BLaER1 (cell line): Measurements from ENCODE around the gene SPRED3.

ENCODE experiments used
- H3K27ac ChIP-seq: shearing (Covaris generic); formaldehyde crosslinking; 2 replicates; pipeline ENCODE4 v1.8.1; 2022
- H3K27me3 ChIP-seq: shearing (Covaris generic); formaldehyde crosslinking; 2 replicates; pipeline ENCODE4 v1.8.1; 2022
- H3K36me3 ChIP-seq: shearing (Covaris generic); formaldehyde crosslinking; 2 replicates; pipeline ENCODE4 v1.8.1; 2022
- H3K4me1 ChIP-seq: shearing (Covaris generic); formaldehyde crosslinking; 2 replicates; pipeline ENCODE4 v1.8.1; 2022
- H3K4me2 ChIP-seq: shearing (Covaris generic); formaldehyde crosslinking; 2 replicates; pipeline ENCODE4 v1.8.1; 2022
- H3K4me3 ChIP-seq: shearing (Covaris generic); formaldehyde crosslinking; 2 replicates; pipeline ENCODE4 v1.8.1; 2022
- H3K9ac ChIP-seq: shearing (Covaris generic); formaldehyde crosslinking; 2 replicates; pipeline ENCODE4 v1.8.1; 2022
- H3K9me3 ChIP-seq: shearing (Covaris generic); formaldehyde crosslinking; 2 replicates; pipeline ENCODE4 v1.8.1; 2022
- H4K20me1 ChIP-seq: shearing (Covaris generic); formaldehyde crosslinking; 2 replicates; pipeline ENCODE4 v1.8.1; 2022
- Cebpa-rat ChIP-seq: shearing (Covaris generic); IDR thresholded peaks from 2 replicates; pipeline ENCODE4 v1.8.1; 2022

The SPRED3 gene

DNA sequence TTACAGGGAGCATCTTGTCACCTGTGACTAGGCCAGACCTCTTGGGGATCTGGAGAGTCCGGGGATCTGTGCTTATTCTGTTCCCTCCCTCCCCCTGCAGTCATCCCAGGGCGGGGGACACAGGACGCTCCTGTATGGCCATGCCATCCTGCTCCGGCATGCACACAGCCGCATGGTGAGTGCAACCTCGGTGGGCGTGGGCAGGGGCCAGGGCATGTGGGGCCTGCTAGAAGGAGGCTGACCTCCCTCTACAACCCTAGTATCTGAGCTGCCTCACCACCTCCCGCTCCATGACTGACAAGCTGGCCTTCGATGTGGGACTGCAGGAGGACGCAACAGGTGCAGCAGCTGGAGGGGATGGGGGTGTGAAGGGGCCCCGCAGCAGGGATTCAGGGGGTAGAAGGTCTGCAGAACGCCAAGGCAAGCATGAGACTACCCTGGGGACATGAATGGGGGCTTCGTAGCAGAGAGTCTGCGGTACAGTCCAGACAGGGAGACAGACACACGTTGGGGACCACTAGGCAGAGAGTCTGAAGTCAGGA lies 55.0 kb downstream of the SPRED3 start:
- H3K36me3 ChIP-seq: no peaks in the 10 kb centered on the region
- H4K20me1 ChIP-seq: no peaks in the 10 kb centered on the region
- H3K4me3 ChIP-seq: no peak overlapping the region
- H3K27me3 ChIP-seq: no peaks in the 10 kb centered on the region
- H3K9me3 ChIP-seq: no peaks in the 10 kb centered on the region
- H3K27ac ChIP-seq: no peak overlapping the region
- no peak for TF ChIP-seq Cebpa-rat
- no peak overlapping the region for H3K9ac ChIP-seq
- no peaks in the 10 kb centered on the region for H3K4me1 ChIP-seq
- H3K4me2 ChIP-seq: no peak overlapping the region

DNA sequence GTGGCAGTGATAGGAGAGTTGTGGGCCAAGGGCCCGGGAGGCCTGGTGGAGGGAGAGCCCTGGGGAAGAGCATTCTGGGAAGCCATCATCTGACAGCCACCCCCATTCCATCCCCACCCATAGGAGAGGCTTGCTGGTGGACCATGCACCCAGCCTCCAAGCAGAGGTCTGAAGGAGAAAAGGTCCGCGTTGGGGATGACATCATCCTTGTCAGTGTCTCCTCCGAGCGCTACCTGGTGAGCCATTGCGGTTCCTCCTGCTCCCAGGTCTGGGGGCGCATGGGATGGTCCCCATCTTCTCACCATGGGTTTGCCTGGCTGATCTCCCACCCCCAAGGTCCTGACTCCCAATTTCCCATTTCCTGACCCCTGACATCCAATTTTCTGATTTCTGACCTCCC lies 55.5 kb downstream of the SPRED3 start:
- Histone ChIP-seq H3K4me2 (no peak overlapping the region), H3K4me1 (no peaks in the 10 kb centered on the region), H3K9me3 (no peaks in the 10 kb centered on the region), H3K9ac (no peak overlapping the region), H3K27me3 (no peaks in the 10 kb centered on the region), H3K4me3 (no peak overlapping the region), H3K27ac (no peak overlapping the region), H4K20me1 (no peaks in the 10 kb centered on the region), H3K36me3 (no peaks in the 10 kb centered on the region)
- TF ChIP-seq Cebpa-rat: no peak

DNA sequence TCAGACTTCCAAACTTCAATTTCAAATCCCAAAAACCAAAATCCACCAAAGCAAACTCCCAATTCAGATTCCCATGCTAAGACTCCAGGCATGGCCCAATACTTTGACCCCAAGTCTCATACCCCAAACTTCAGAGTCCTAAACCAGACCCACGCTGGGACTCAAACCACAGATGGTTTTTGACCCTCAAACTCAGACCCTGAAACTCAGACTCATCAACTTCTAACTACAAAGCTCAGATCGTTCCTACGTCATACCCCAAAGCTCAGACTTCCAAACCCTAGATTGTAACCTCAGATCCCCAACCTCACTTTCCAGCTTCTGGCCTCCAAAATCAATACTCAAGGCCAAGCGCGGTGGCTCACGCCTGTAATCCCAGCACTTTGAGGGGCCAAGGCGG lies 56.9 kb downstream of the SPRED3 start:
- Histone ChIP-seq H3K9me3 (no peaks in the 10 kb centered on the region), H3K4me3 (no peak overlapping the region), H3K4me1 (no peaks in the 10 kb centered on the region), H3K27me3 (no peaks in the 10 kb centered on the region), H3K9ac (no peak overlapping the region), H3K4me2 (no peak overlapping the region), H3K36me3 (no peaks in the 10 kb centered on the region), H3K27ac (no peak overlapping the region), H4K20me1 (no peaks in the 10 kb centered on the region)
- no peak for TF ChIP-seq Cebpa-rat

DNA sequence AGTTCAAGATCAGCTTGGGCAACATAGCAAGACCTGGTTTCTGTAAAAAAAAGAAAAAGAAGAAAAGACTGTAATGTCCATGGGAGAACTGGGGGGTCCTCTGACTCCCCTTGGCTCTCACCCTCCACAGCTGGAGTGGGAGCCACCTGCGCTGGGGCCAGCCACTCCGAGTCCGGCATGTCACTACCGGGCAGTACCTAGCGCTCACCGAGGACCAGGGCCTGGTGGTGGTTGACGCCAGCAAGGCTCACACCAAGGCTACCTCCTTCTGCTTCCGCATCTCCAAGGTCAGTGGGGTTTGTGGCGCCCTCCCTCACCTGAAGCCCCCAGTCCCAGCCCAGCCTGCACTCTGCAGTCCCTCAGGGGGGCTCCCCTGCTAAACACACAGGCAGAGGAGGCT lies 59.7 kb downstream of the SPRED3 start:
- Histone ChIP-seq H3K4me3 (no peak overlapping the region), H4K20me1 (no peaks in the 10 kb centered on the region), H3K36me3 (no peaks in the 10 kb centered on the region), H3K9ac (no peak overlapping the region), H3K27me3 (no peaks in the 10 kb centered on the region), H3K9me3 (no peaks in the 10 kb centered on the region), H3K27ac (no peak overlapping the region), H3K4me1 (no peaks in the 10 kb centered on the region), H3K4me2 (no peak overlapping the region)
- TF ChIP-seq Cebpa-rat: no peak
